ENCODE measurements around the gene VPS18. TPM values are rescaled to one million over a fixed set of nuclear protein-coding genes. Genes with fewer than 3 reads are reported as not detected.

The VPS18 gene
- polyA plus RNA-seq, 1 donor from 2014 or later = 13.8 TPM

DNA sequence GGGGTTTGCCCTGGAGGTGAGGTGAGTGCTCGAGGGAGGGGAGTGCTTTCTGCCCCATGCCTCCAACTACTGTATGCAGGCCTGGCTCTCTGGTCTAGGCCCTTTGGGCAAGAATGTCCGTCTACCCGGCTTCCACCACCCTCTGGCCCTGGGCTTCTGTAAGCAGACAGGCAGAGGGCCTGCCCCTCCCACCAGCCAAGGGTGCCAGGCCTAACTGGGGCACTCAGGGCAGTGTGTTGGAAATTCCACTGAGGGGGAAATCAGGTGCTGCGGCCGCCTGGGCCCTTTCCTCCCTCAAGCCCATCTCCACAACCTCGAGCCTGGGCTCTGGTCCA lies 44.3 kb downstream of the VPS18 start:
- Histone ChIP-seq H3K4me3 (ENCODE audit: low read length) (no peak overlapping the region), H3K27me3 (ENCODE audit: insufficient read depth, low read depth, low read length) (peaks cover 7% of the 10 kb centered on the region), H2AFZ (ENCODE audit: low read depth, low read length) (no peak overlapping the region)

GRCh38 chr15:40940296-40940801 lies 46.1 kb downstream of the VPS18 start:
- no peaks in the 10 kb centered on the region for H4K20me1 ChIP-seq (ENCODE audit: insufficient read depth)
- H3K36me3 ChIP-seq (ENCODE audit: insufficient read depth, low read length) = no peaks in the 10 kb centered on the region
- no peaks in the 10 kb centered on the region for H3K79me2 ChIP-seq (replicated peaks; ENCODE audit: insufficient read depth, low read length)
- no peaks in the 10 kb centered on the region for H3F3A ChIP-seq (ENCODE audit: insufficient read depth, low read length, poor library complexity, severe bottlenecking)
- peaks cover 7% of the 10 kb centered on the region for H3K27me3 ChIP-seq (ENCODE audit: insufficient read depth, low read depth, low read length)
- H3K4me2 ChIP-seq (ENCODE audit: low read length) = no peak overlapping the region
- H2AFZ ChIP-seq (ENCODE audit: low read depth, low read length) = no peak overlapping the region
- H3K9me2 ChIP-seq (ENCODE audit: insufficient read depth, low read length) = no peaks in the 10 kb centered on the region
- no peak overlapping the region for H3K27ac ChIP-seq (ENCODE audit: low read length)
- no peaks in the 10 kb centered on the region for H3K9me3 ChIP-seq (ENCODE audit: low read length)
- H3K4me3 ChIP-seq (ENCODE audit: low read length) = no peak overlapping the region
- no peak overlapping the region for H3K9ac ChIP-seq (ENCODE audit: low read length)
- TF ChIP-seq EZH2 (IDR thresholded peaks at IDR 0.05; ENCODE audit: borderline replicate concordance, insufficient read depth, low read length, poor library complexity, severe bottlenecking) = no peak
- TF ChIP-seq RAD21 (conservative IDR thresholded peaks at IDR 0.05) = no peak
- TF ChIP-seq MXI1 (conservative IDR thresholded peaks at IDR 0.05; ENCODE audit: poor library complexity, severe bottlenecking) = no peak
- no peak for TF ChIP-seq SMC3 (conservative IDR thresholded peaks at IDR 0.05; ENCODE audit: poor library complexity)
- TF ChIP-seq REST (IDR thresholded peaks at IDR 0.05; ENCODE audit: borderline replicate concordance) = no peak
- TF ChIP-seq, protein P1, sequence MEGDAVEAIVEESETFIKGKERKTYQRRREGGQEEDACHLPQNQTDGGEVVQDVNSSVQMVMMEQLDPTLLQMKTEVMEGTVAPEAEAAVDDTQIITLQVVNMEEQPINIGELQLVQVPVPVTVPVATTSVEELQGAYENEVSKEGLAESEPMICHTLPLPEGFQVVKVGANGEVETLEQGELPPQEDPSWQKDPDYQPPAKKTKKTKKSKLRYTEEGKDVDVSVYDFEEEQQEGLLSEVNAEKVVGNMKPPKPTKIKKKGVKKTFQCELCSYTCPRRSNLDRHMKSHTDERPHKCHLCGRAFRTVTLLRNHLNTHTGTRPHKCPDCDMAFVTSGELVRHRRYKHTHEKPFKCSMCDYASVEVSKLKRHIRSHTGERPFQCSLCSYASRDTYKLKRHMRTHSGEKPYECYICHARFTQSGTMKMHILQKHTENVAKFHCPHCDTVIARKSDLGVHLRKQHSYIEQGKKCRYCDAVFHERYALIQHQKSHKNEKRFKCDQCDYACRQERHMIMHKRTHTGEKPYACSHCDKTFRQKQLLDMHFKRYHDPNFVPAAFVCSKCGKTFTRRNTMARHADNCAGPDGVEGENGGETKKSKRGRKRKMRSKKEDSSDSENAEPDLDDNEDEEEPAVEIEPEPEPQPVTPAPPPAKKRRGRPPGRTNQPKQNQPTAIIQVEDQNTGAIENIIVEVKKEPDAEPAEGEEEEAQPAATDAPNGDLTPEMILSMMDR (IDR thresholded peaks at IDR 0.05; ENCODE audit: poor library complexity, severe bottlenecking) = no peak
- no peak for TF ChIP-seq TAF1 (IDR thresholded peaks at IDR 0.05; ENCODE audit: low read depth)
- no peak for TF ChIP-seq EP300 (conservative IDR thresholded peaks at IDR 0.05; ENCODE audit: poor library complexity, severe bottlenecking)

More for the DNA sequence above, 44.3 kb downstream of the VPS18 start:
- no peaks in the 10 kb centered on the region for H3K9me2 ChIP-seq (ENCODE audit: insufficient read depth, low read length)
- no peak for TF ChIP-seq POLR2AphosphoS5 (IDR thresholded peaks at IDR 0.05)
- TF ChIP-seq, protein P1 (IDR thresholded peaks at IDR 0.05; ENCODE audit: poor library complexity, severe bottlenecking) = no peak
- no peak for TF ChIP-seq TAF1 (IDR thresholded peaks at IDR 0.05; ENCODE audit: low read depth)
- TF ChIP-seq RAD21 (conservative IDR thresholded peaks at IDR 0.05) = no peak
- no peak for TF ChIP-seq MXI1 (conservative IDR thresholded peaks at IDR 0.05; ENCODE audit: poor library complexity, severe bottlenecking)
- TF ChIP-seq EZH2 (IDR thresholded peaks at IDR 0.05; ENCODE audit: borderline replicate concordance, insufficient read depth, low read length, poor library complexity, severe bottlenecking) = no peak
- TF ChIP-seq SMC3 (conservative IDR thresholded peaks at IDR 0.05; ENCODE audit: poor library complexity) = no peak
- TF ChIP-seq REST (IDR thresholded peaks at IDR 0.05; ENCODE audit: borderline replicate concordance) = no peak
- no peak for TF ChIP-seq EP300 (conservative IDR thresholded peaks at IDR 0.05; ENCODE audit: poor library complexity, severe bottlenecking)
- H3K9me3 ChIP-seq (ENCODE audit: low read length) = no peaks in the 10 kb centered on the region
- H3K36me3 ChIP-seq (ENCODE audit: insufficient read depth, low read length) = no peaks in the 10 kb centered on the region
- H3K9ac ChIP-seq (ENCODE audit: low read length) = no peak overlapping the region
- H3K79me2 ChIP-seq (replicated peaks; ENCODE audit: insufficient read depth, low read length) = no peaks in the 10 kb centered on the region
- H3K4me2 ChIP-seq (ENCODE audit: low read length) = no peak overlapping the region
- H3F3A ChIP-seq (ENCODE audit: insufficient read depth, low read length, poor library complexity, severe bottlenecking) = no peaks in the 10 kb centered on the region
- H3K27ac ChIP-seq (ENCODE audit: low read length) = no peak overlapping the region
- H4K20me1 ChIP-seq (ENCODE audit: insufficient read depth) = no peaks in the 10 kb centered on the region

All from neural cell (in vitro differentiated cells).